GM10266 (cell line): Measurements from ENCODE around the gene RBM19.
A peak's percentile ranks its signal among the peaks of the same experiment; 100 is the strongest.
"Not testable (repeated sequence)": the region's sequence is repeated elsewhere in the genome, so short reads cannot be mapped to it uniquely, and the experiment has no call there.

Experiments
- DNase-seq: peaks from one replicate; pipeline ENCODE4 v3.0.0; 2012; ENCODE audit errors: extremely low spot score
- TF ChIP-seq, protein P1 (sequence below): IDR thresholded peaks from 2 replicates; pipeline ENCODE4 v1.5.1; 2012; ENCODE audit warnings: mild to moderate bottlenecking, low read depth; ENCODE audit not compliant: control insufficient read depth, insufficient read depth; ENCODE audit errors: missing control alignments

RBM19 gene

DNA sequence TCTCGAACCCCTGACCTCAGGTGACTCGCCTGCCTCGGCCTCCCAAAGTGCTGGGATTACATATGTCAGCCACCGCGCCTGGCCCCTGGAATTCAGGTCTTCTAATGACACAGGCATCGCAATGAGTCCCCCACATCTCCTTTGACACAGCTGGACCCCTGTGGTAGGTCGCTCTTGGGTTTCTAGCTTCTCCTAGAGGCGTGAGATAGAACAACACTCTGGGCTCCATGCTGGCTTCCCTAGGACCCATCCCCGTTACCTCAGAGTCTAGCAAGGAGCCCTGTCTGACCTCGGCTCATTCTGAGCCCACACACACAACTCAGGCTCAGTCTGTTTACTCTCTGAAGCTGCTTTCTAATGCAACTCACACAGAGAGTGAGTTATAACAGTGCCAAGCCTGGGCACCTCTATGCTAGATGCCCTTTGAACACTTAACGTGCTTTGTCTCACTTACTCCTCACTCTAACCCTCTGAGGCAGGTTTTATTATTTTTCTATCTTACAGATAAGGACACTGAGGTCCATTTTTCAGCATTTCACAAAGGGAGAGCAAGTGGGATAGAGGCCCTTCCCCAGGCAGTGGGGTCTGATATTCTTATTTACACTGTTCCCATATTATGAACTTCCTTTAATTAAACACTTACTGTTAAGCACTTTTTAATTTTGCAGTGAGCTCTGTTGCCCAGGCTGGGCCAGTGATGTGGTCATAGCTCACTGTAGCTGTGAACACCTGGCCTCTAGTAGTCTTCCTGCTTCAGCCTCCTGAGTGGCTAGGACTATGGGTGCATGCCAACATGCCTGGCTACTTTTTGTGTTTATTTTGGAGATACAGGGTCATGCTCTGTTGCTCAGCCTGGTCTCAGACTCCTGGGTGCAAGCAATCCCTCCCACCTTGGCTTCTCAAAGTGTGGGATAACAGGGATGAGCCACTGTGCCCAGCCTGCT is 40.6 kb upstream of the RBM19 start:
- TF ChIP-seq, protein P1, sequence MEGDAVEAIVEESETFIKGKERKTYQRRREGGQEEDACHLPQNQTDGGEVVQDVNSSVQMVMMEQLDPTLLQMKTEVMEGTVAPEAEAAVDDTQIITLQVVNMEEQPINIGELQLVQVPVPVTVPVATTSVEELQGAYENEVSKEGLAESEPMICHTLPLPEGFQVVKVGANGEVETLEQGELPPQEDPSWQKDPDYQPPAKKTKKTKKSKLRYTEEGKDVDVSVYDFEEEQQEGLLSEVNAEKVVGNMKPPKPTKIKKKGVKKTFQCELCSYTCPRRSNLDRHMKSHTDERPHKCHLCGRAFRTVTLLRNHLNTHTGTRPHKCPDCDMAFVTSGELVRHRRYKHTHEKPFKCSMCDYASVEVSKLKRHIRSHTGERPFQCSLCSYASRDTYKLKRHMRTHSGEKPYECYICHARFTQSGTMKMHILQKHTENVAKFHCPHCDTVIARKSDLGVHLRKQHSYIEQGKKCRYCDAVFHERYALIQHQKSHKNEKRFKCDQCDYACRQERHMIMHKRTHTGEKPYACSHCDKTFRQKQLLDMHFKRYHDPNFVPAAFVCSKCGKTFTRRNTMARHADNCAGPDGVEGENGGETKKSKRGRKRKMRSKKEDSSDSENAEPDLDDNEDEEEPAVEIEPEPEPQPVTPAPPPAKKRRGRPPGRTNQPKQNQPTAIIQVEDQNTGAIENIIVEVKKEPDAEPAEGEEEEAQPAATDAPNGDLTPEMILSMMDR = no peak
- no peak for DNase-seq

DNA sequence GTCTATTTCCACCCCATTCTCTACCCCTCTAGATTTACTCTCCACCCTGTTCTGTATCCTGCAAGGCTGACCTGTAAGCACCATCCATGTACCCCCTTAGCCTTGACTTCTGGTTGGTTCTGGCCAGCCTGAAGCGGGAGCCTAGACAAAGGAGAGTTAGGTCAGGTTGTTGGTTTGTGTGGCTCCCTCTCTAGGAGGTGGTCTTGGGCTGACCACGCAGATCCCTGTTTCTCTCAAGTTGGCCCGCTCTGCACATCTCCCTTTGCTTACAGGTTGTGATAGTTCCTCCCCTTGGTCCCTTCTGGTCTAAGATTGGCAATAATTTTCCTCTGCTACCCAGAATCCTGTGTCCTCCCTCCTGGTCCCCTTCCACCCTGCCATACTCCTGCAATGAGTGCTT is 38.3 kb upstream of the RBM19 start:
- TF ChIP-seq, protein P1 = no peak

DNA sequence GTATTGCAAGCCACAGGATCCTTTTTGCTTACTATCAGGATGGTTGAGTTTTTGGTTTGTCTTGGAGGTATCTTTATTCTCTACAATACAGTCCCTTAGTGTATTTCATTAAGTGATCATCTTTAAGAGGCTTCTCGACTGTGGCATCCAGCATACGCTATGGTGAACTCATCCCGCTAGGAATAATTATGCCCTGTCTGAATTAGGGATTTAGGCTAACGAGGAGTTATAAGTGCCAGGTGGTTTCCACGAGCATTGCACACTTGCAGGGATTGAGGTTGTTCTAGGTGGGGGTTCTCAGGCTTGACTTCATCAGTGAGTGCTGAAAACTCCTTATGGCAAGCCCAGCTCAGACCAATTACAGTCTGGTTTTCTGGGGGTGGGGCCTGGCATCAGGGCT is 37.2 kb upstream of the RBM19 start:
- no peak for DNase-seq
- TF ChIP-seq, protein P1 = no peak

More for the DNA sequence above, 38.3 kb upstream of the RBM19 start:
- DNase-seq = no peak

DNA sequence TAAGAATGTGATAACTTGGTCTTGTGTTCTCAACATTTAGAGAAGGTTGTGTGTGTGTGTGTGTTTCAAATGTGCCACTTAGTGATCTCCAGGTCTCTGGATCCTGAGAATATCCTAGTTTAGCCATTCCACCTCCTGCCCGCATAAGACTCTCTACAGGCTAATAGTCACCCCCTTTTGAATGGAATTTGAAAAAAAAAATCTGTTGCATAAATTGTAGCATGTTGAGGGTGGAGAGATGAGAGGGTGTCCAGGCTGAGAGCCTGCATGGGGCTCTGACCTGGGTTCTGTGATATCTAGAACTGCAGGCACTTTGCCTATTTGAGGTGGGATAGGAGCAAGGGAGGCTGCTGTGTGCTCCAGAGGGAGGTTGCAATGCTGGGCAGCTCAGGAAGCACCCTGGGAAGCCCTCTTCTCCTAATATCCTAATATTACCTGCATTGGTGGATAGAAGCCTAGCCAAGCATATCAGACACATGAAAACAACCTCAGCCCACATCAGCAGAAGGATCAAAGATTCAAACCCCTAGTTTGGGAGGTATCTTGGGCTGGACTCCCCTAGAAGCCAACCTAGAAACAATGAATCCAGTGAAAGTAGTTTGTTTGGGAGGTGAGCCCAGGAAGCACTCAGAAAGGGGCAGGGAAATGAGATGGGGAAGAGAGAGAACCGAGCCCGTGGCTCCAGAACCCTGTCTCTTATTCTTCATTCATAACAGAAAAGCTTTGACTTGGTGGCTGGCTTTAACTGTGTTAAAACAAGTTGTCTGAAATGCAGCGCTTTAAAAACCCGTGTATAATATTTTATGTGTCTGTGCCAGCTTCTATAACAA is 35.6 kb upstream of the RBM19 start:
- TF ChIP-seq, protein P1 = no peak

DNA sequence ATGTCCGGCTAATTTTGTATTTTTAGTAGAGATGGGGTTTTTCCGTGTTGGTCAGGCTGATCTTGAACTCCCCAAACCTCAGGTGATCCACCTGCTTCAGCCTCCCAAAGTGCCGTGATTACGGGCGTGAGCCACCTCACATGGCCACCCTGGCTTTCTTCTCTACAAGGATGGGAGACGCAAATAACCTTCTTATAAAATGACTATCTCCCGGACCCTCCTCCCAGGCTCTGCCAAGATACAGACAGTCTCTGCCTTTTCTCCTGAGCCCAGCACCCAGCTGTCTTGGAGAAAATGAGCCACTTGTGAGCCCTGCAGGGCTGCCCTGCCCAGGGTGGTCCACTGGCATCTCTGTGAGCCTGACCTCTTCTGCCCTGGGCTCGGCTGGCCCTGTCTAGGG is 34.7 kb upstream of the RBM19 start:
- no peak for DNase-seq
- TF ChIP-seq, protein P1 = no peak

More for the DNA sequence above, 35.6 kb upstream of the RBM19 start:
- DNase-seq = no peak

DNA sequence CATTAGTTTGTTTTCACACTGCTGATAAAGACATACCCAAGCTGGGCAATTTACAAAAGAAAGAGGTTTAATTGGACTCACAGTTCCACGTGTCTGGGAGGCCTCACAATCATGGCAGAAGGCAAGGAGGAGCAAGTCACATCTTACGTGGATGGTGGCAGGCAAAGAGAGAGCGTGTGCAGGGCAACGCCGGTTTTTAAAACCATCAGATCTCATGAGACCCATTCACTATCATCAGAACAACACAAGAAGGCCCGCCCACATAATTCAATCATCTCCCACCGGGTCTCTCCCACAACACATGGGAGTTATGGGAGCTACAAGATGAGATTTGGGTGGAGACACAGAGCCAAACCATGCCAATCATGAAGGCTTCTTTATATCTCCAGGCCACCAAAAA is 34.1 kb upstream of the RBM19 start:
- not testable (repeated sequence) for DNase-seq

DNA sequence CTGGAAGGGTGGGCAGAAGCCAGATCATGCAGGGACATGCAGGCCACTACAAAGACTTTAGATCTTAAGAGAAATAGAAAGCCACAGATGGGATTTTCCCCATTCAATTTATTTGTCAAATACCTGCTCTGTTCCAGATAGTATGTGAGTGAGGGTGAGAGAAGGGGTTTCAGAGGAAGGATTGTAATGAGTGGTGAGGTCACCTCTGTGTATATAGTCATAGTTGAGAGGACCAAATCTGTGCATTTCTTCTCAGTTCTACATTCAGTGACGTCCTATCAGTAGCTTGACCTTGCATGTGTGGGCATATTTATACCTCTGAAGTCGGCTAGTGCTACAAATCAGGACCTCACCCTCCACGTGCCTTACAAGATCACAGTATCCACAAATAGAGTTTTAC is 31.2 kb upstream of the RBM19 start:
- TF ChIP-seq, protein P1 = no peak
- peak; percentile 32 for DNase-seq
